ENCODE results near the gene KIF1A. TPM values are rescaled to one million over a fixed set of nuclear protein-coding genes. Genes with fewer than 3 reads are reported as not detected.
"Not testable (repeated sequence)": the region's sequence is repeated elsewhere in the genome, so short reads cannot be mapped to it uniquely, and the experiment has no call there.

The KIF1A gene
- total and polyA plus RNA-seq, 2 donors (not counting 3 experiments of a cell fraction or from before 2014, with no cell fraction given) = 0.11 to 0.64 TPM

DNA sequence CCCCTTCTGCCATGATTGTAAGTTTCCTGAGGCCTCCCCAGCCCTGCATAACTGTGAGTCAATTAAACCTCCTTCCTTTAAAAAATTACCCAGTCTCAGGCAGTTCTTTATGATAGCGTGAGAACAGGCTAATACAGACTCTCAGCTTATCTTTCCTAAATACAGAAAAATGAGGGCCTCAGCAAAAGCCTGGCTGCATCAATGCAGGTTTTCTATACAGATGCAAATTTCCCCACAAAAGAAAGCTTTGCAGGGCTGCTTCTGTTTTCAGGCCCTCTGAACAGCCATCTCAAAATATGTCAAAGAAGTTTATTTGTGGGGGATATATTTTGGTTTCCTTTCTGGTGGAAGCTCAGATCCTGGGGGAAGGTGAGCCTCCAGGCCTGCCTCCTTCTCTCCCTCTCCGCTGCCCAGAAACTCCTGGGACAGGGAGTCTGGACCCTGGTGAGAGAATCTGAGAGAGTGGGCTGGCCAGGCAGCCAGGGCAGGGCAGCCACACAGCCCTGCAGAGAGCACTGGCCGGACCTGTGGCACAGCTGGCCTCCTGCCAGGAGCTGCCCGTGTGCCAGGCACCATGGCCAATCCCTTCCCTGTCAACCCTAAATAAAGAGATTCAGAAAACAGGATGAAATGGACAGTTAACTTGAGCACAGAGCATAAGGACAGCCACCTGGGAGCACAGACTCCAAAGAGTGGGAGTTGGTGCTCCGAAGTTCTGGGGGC lies 27.0 kb upstream of the KIF1A start:
- intact Hi-C loops (cut with micrococcal nuclease) = no loop called here
- no peak overlapping the region for H3K4me3 ChIP-seq (replicated peaks in 1 of 3; ENCODE audit: insufficient read depth in 1 of 3, low read depth in 1 of 3, low read length in 3 of 3)
- CTCF ChIA-PET = interaction anchor here (1.1 to 1.7 kb wide), 3 partner anchors 13 to 333 kb away, joined by 3 to 5 read pairs (median 4); no protein-coding TSS in a partner anchor

DNA sequence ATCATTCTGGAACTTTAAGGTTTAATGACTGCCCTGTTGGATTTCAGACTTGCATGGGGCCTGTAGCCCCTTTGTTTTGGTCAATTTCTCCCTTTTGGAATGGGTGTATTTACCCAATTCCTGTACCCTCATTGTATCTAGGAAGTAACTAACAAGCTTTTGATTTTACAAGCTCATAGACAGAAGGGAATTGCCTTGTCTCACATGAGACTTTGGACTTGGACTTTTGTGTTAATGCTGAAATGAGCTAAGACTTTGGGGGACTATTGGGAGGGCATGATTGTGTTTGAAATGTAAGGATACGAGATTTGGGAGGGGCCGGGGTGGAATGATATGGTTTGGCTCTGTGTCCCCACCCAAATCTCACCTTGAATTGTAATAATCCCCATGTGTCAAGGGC lies 26.3 kb upstream of the KIF1A start:
- H3K4me2 ChIP-seq (ENCODE audit: insufficient read depth, low read length); dilution Hi-C loops (cut with MboI; ENCODE audit: extremely low pct_ligation_motif_present, low sequenced_read_pairs); H3K27me3 ChIP-seq (ENCODE audit: control insufficient read depth in 2 of 2, insufficient read depth in 2 of 2, low read length in 2 of 2); H3K4me3 ChIP-seq (replicated peaks in 1 of 3; ENCODE audit: insufficient read depth in 1 of 3, low read depth in 1 of 3, low read length in 3 of 3); BruUV-seq (replicated peaks); H2AFZ ChIP-seq (ENCODE audit: low read depth, low read length); H3K9ac ChIP-seq (replicated peaks; ENCODE audit: extremely low read depth, insufficient read depth, low read length); FAIRE-seq; H3K27ac ChIP-seq (ENCODE audit: insufficient read depth, low read depth, low read length); H4K20me1 ChIP-seq (replicated peaks; ENCODE audit: control insufficient read depth, extremely low read depth, insufficient read depth, low read length); H3K79me2 ChIP-seq (ENCODE audit: control insufficient read depth, insufficient read depth, low read length); H3K4me1 ChIP-seq (ENCODE audit: control insufficient read depth, extremely low read depth, insufficient read depth, low read length); DNase-seq (ENCODE audit: low read depth, low spot score); POLR2A ChIA-PET; H3K9me3 ChIP-seq (replicated peaks; ENCODE audit: control insufficient read depth, insufficient read depth, low read length); H3K36me3 ChIP-seq (ENCODE audit: control insufficient read depth in 2 of 2, extremely low read depth in 1 of 2, insufficient read depth in 2 of 2, low read length in 2 of 2); intact Hi-C loops (cut with micrococcal nuclease); H3K9me1 ChIP-seq (replicated peaks; ENCODE audit: control insufficient read depth, extremely low read depth, insufficient read depth, low read length): not testable (repeated sequence)
- CTCF ChIA-PET = interaction anchor here (1.1 to 1.7 kb wide), 3 partner anchors 12 to 332 kb away, joined by 3 to 5 read pairs (median 4); no protein-coding TSS in a partner anchor

More for the DNA sequence above, 27.0 kb upstream of the KIF1A start:
- no peaks in the 10 kb centered on the region for H3K9me1 ChIP-seq (replicated peaks; ENCODE audit: control insufficient read depth, extremely low read depth, insufficient read depth, low read length)
- H3K79me2 ChIP-seq (ENCODE audit: control insufficient read depth, insufficient read depth, low read length) = no peaks in the 10 kb centered on the region
- H3K4me1 ChIP-seq (ENCODE audit: control insufficient read depth, extremely low read depth, insufficient read depth, low read length) = no peaks in the 10 kb centered on the region
- H4K20me1 ChIP-seq (replicated peaks; ENCODE audit: control insufficient read depth, extremely low read depth, insufficient read depth, low read length) = no peaks in the 10 kb centered on the region
- TF ChIP-seq FOS (IDR thresholded peaks at IDR 0.05; ENCODE audit: borderline replicate concordance, insufficient read depth, low read length) = no peak
- TF ChIP-seq, protein P1, sequence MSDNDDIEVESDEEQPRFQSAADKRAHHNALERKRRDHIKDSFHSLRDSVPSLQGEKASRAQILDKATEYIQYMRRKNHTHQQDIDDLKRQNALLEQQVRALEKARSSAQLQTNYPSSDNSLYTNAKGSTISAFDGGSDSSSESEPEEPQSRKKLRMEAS (IDR thresholded peaks at IDR 0.05; ENCODE audit: insufficient read depth, insufficient read length) = no peak
- TF ChIP-seq POLR2A (IDR thresholded peaks at IDR 0.05; ENCODE audit: low read depth, low read length) = no peak
- no peak for TF ChIP-seq GATA2 (IDR thresholded peaks at IDR 0.05; ENCODE audit: insufficient read depth, insufficient read length, low read depth, low read length)
- TF ChIP-seq, protein P2, sequence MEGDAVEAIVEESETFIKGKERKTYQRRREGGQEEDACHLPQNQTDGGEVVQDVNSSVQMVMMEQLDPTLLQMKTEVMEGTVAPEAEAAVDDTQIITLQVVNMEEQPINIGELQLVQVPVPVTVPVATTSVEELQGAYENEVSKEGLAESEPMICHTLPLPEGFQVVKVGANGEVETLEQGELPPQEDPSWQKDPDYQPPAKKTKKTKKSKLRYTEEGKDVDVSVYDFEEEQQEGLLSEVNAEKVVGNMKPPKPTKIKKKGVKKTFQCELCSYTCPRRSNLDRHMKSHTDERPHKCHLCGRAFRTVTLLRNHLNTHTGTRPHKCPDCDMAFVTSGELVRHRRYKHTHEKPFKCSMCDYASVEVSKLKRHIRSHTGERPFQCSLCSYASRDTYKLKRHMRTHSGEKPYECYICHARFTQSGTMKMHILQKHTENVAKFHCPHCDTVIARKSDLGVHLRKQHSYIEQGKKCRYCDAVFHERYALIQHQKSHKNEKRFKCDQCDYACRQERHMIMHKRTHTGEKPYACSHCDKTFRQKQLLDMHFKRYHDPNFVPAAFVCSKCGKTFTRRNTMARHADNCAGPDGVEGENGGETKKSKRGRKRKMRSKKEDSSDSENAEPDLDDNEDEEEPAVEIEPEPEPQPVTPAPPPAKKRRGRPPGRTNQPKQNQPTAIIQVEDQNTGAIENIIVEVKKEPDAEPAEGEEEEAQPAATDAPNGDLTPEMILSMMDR (IDR thresholded peaks at IDR 0.05; ENCODE audit: extremely low read depth in 1 of 2, insufficient read depth in 1 of 2, low read depth in 1 of 2, low read length in 2 of 2) = no peak
- no peak for TF ChIP-seq MYC (IDR thresholded peaks at IDR 0.05; ENCODE audit: low read depth, low read length)
- no peak for TF ChIP-seq EZH2 (IDR thresholded peaks at IDR 0.05; ENCODE audit: borderline replicate concordance, low read depth, low read length, severe bottlenecking)
- no peak for TF ChIP-seq JUN (IDR thresholded peaks at IDR 0.05; ENCODE audit: borderline replicate concordance, insufficient read depth, insufficient read length, low read depth)
- TF ChIP-seq POLR2AphosphoS5 (IDR thresholded peaks at IDR 0.05; ENCODE audit: insufficient read depth, low read depth, low read length) = no peak
- no peaks in the 10 kb centered on the region for H3K36me3 ChIP-seq (ENCODE audit: control insufficient read depth in 2 of 2, extremely low read depth in 1 of 2, insufficient read depth in 2 of 2, low read length in 2 of 2)
- FAIRE-seq (no peak), DNase-seq (ENCODE audit: low read depth, low spot score) (no peak)
- dilution Hi-C loops (cut with MboI; ENCODE audit: extremely low pct_ligation_motif_present, low sequenced_read_pairs) = no loop called here
- no peak overlapping the region for H3K9ac ChIP-seq (replicated peaks; ENCODE audit: extremely low read depth, insufficient read depth, low read length)
- no peaks in the 10 kb centered on the region for H3K9me3 ChIP-seq (replicated peaks; ENCODE audit: control insufficient read depth, insufficient read depth, low read length)
- H3K4me2 ChIP-seq (ENCODE audit: insufficient read depth, low read length) = no peak overlapping the region
- H3K27ac ChIP-seq (ENCODE audit: insufficient read depth, low read depth, low read length) = no peak overlapping the region
- POLR2A ChIA-PET = no interaction called here
- no TSS peak for BruUV-seq (replicated peaks)
- peaks cover 0 to 4% of the 10 kb centered on the region in 2 experiments for H3K27me3 ChIP-seq (ENCODE audit: control insufficient read depth in 2 of 2, insufficient read depth in 2 of 2, low read length in 2 of 2)
- H2AFZ ChIP-seq (ENCODE audit: low read depth, low read length) = no peak overlapping the region

All from endothelial cell of umbilical vein (primary cell).